ENCODE data around the gene BCL6B.

DNA sequence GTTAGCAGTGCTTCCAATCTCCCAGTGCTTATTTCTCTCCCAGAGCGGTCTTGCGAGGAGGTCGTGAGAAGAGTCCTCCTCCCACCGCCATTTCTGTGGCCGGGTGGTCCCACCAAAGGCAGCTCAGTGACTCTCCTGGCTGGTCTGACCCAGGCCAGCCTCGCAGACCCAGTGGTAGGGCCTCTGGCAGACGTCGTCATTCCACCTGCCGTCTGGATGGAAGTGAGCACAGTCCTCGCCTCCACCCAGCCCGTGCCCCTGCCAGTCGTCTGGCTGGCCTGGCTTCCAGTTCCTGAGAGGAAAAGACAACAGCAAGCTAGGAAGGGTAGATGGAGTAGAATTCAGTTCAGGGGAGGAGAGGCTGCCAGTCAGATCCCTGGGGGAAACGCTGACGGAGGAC is 52.1 kb downstream of the BCL6B start:
- TF ChIP-seq POLR2AphosphoS5 (IDR thresholded peaks at IDR 0.05; ENCODE audit: borderline replicate concordance, low read depth, low read length) (no peak), EZH2 (IDR thresholded peaks at IDR 0.05) (no peak)

Measured in SK-N-MC (cell line).